Activated T-helper 17 cell treated with anti-CD3 and anti-CD28 coated beads, Interleukin-2, amount 50 U/mL, for 72 hours (primary cell): ENCODE results near the gene PRELID2. TPM values are rescaled to one million over a fixed set of nuclear protein-coding genes. Genes with fewer than 3 reads are reported as not detected.
"Not testable (repeated sequence)": the region's sequence is repeated elsewhere in the genome, so short reads cannot be mapped to it uniquely, and the experiment has no call there.

Experiments used
- ATAC-seq: fragments of 150-1000 bp; cut with Tn5 transposase; replicated peaks from 2 replicates; pipeline ENCODE4 v1.10.0; 2021; ENCODE audit warnings: mild to moderate bottlenecking, moderate library complexity
- H3K27ac Mint-ChIP-seq: one replicate; pipeline ENCODE4 v1.8.0; 2022; ENCODE audit warnings: mixed read lengths
- H3K27me3 Mint-ChIP-seq: one replicate; pipeline ENCODE4 v1.8.0; 2022; ENCODE audit warnings: mixed read lengths
- H3K36me3 Mint-ChIP-seq: one replicate; pipeline ENCODE4 v1.8.0; 2022; ENCODE audit warnings: low read depth, mild to moderate bottlenecking, mixed read lengths
- H3K4me1 Mint-ChIP-seq: one replicate; pipeline ENCODE4 v1.8.0; 2022; ENCODE audit warnings: mixed read lengths
- H3K4me3 Mint-ChIP-seq: one replicate; pipeline ENCODE4 v1.8.0; 2022; ENCODE audit warnings: mild to moderate bottlenecking, mixed read lengths
- H3K9me3 Mint-ChIP-seq: one replicate; pipeline ENCODE4 v1.8.0; 2022; ENCODE audit warnings: mixed read lengths
- total RNA-seq, 2 donors: library from RNA; stranded (reverse); gene quantifications; one replicate each; pipeline ENCODE4 v1.2.3, GENCODE V29; 2022

Gene PRELID2
- total RNA-seq, 2 donors from 2014 or later = 7.7 to 29.1 TPM

GRCh38 chr5:145768863-145769262 is 66.3 kb downstream of the PRELID2 start:
- H3K27ac Mint-ChIP-seq = no peak overlapping the region
- no peaks in the 10 kb centered on the region for H3K4me1 Mint-ChIP-seq
- no peak overlapping the region for H3K4me3 Mint-ChIP-seq
- H3K27me3 Mint-ChIP-seq = no peaks in the 10 kb centered on the region
- ATAC-seq = no peak
- no peaks in the 10 kb centered on the region for H3K9me3 Mint-ChIP-seq
- H3K36me3 Mint-ChIP-seq = no peaks in the 10 kb centered on the region

- Mint-ChIP-seq H3K27me3 (no peaks in the 10 kb centered on the region), H3K27ac (no peak overlapping the region), H3K4me1 (no peaks in the 10 kb centered on the region), H3K36me3 (no peaks in the 10 kb centered on the region), H3K4me3 (no peak overlapping the region), H3K9me3 (no peaks in the 10 kb centered on the region)
- ATAC-seq = no peak
These were observed 70.8 kb downstream of the PRELID2 start for GRCh38 chr5:145764325-145764724.

DNA sequence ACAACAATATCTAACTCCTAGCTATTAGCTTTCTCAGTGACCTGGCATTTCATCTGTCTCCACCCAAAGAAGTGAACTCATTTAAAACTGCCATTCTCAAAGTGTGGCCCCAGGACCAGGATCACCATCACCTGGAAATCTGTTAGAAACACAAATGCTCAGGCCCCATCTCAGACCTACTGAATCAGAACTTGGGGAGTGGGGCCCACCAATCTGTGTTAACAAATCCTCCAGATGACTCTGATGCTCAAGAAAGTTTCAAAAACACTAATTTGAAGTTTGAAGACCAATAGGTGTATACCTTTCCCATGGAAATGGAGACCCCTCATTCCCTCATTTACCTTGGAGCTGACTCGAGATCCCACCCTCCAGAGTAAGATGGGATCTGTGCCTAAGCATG is 72.3 kb downstream of the PRELID2 start:
- no peaks in the 10 kb centered on the region for H3K4me1 Mint-ChIP-seq
- ATAC-seq = no peak
- H3K27me3 Mint-ChIP-seq = no peaks in the 10 kb centered on the region
- H3K27ac Mint-ChIP-seq = no peak overlapping the region
- H3K4me3 Mint-ChIP-seq = no peak overlapping the region
- H3K9me3 Mint-ChIP-seq = no peaks in the 10 kb centered on the region
- no peaks in the 10 kb centered on the region for H3K36me3 Mint-ChIP-seq

GRCh38 chr5:145761254-145761653 is 73.9 kb downstream of the PRELID2 start:
- no peak for ATAC-seq
- Mint-ChIP-seq H3K4me1 (no peaks in the 10 kb centered on the region), H3K4me3 (no peak overlapping the region), H3K9me3 (no peaks in the 10 kb centered on the region), H3K27ac (no peak overlapping the region), H3K27me3 (no peaks in the 10 kb centered on the region), H3K36me3 (no peaks in the 10 kb centered on the region)

DNA sequence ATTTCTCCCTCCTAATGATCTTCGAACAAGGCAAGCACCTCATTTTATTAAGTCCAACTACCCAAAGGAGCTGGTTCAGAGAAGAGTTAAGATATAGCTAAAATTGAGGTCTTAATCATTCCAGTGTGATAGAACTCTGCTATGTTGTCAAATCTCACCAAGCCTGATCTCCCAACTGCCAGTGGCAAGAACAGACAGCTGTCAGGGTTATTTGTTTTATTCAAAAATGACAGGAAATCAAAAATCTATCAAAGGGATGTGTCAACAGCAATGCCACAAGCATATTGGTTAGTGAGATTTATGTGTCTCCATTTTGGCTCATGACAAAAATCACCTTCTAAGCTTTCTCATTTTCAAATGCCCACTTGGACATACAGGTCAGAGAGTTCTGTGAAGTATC is 74.5 kb downstream of the PRELID2 start:
- Mint-ChIP-seq H3K4me3 (no peak overlapping the region), H3K9me3 (no peaks in the 10 kb centered on the region), H3K36me3 (no peaks in the 10 kb centered on the region), H3K27ac (no peak overlapping the region), H3K27me3 (no peaks in the 10 kb centered on the region), H3K4me1 (no peaks in the 10 kb centered on the region)
- no peak for ATAC-seq

DNA sequence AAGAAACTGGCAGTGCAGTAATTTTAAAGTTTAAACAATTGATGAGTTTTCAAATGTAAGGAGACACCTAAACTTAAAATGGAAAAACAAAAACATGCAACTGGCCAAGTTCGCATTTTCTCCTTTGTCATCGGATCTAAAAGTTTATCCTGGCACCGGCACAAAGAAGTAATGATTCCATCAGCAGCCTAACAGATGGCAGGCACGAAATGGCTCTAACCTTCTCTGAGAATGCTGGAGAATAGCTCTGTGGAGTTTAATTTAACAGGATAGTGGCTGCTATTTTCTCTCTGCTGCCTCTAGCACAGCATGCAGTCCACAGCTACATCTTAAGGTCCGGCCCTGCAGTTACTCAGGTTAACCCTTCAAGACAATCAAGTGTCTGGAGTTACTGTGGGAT is 82.2 kb downstream of the PRELID2 start:
- no peaks in the 10 kb centered on the region for H3K4me1 Mint-ChIP-seq
- no peaks in the 10 kb centered on the region for H3K36me3 Mint-ChIP-seq
- no peaks in the 10 kb centered on the region for H3K27me3 Mint-ChIP-seq
- ATAC-seq = no peak
- H3K27ac Mint-ChIP-seq = no peak overlapping the region
- H3K9me3 Mint-ChIP-seq = peaks cover 4% of the 10 kb centered on the region
- H3K4me3 Mint-ChIP-seq = no peak overlapping the region

GRCh38 chr5:145752534-145752933 is 82.6 kb downstream of the PRELID2 start:
- H3K36me3 Mint-ChIP-seq = no peaks in the 10 kb centered on the region
- ATAC-seq = peak; percentile 29
- no peak overlapping the region for H3K4me3 Mint-ChIP-seq
- H3K27me3 Mint-ChIP-seq = no peaks in the 10 kb centered on the region
- H3K9me3 Mint-ChIP-seq = peaks cover 4% of the 10 kb centered on the region
- no peak overlapping the region for H3K27ac Mint-ChIP-seq
- H3K4me1 Mint-ChIP-seq = no peaks in the 10 kb centered on the region

GRCh38 chr5:145750199-145750598 is 84.9 kb downstream of the PRELID2 start:
- Mint-ChIP-seq H3K9me3 (peaks cover 4% of the 10 kb centered on the region), H3K27me3 (no peaks in the 10 kb centered on the region), H3K36me3 (no peaks in the 10 kb centered on the region), H3K27ac (no peak overlapping the region), H3K4me3 (no peak overlapping the region), H3K4me1 (no peaks in the 10 kb centered on the region)
- ATAC-seq = no peak

GRCh38 chr5:145743396-145744061 is 91.6 kb downstream of the PRELID2 start:
- peak; percentile 63 for ATAC-seq
- H3K27ac Mint-ChIP-seq = no peak overlapping the region
- H3K36me3 Mint-ChIP-seq = no peaks in the 10 kb centered on the region
- no peaks in the 10 kb centered on the region for H3K27me3 Mint-ChIP-seq
- no peaks in the 10 kb centered on the region for H3K4me1 Mint-ChIP-seq
- no peak overlapping the region for H3K4me3 Mint-ChIP-seq
- no peaks in the 10 kb centered on the region for H3K9me3 Mint-ChIP-seq

DNA sequence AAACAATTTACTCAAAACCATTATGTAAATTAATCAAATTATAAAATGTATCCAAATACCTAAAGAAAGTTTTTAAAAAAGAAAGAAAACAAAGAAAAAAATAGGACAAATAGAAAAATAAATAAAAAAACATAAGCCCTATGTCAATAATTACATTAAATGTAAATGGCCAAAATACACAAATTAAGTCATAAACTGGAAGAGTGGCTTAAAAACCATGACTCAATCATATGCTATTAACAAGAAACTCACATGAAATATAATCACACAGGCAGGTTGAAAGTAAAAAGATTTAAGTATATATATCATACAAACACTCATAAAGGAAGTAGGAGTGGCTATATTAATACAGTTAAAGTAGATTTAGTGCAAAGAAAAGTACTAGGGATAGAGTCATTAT is 95.3 kb downstream of the PRELID2 start:
- no peak for ATAC-seq
- H3K4me1 Mint-ChIP-seq = no peaks in the 10 kb centered on the region
- H3K9me3 Mint-ChIP-seq = peaks cover 9% of the 10 kb centered on the region
- no peak overlapping the region for H3K4me3 Mint-ChIP-seq
- no peak overlapping the region for H3K27ac Mint-ChIP-seq
- no peaks in the 10 kb centered on the region for H3K27me3 Mint-ChIP-seq
- H3K36me3 Mint-ChIP-seq = no peaks in the 10 kb centered on the region

DNA sequence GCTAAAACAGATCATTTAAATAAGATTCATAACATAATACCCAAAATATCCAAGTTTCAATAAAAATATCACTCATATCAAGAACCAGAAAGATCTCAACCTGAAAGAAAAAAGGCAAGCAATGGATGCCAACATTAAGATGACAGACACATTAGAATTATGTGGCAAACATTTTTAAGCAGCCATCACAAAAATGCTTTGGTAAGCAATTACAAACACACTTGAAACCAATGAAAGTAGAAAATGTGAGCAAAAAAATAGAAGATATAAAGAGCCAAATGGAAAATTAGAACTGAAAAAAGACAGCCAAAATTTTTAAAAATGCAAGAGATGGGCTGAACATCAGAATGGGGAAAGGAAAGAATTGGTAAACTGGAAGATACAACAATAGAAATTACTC is 96.9 kb downstream of the PRELID2 start:
- ATAC-seq = no peak
- Mint-ChIP-seq H3K4me1 (no peaks in the 10 kb centered on the region), H3K36me3 (no peaks in the 10 kb centered on the region), H3K27ac (no peak overlapping the region), H3K27me3 (no peaks in the 10 kb centered on the region), H3K9me3 (peaks cover 9% of the 10 kb centered on the region), H3K4me3 (no peak overlapping the region)

- peaks cover 9% of the 10 kb centered on the region for H3K9me3 Mint-ChIP-seq
- no peaks in the 10 kb centered on the region for H3K4me1 Mint-ChIP-seq
- no peak overlapping the region for H3K4me3 Mint-ChIP-seq
- no peaks in the 10 kb centered on the region for H3K27me3 Mint-ChIP-seq
- H3K36me3 Mint-ChIP-seq = no peaks in the 10 kb centered on the region
- ATAC-seq = no peak
- H3K27ac Mint-ChIP-seq = no peak overlapping the region
These were observed 97.6 kb downstream of the PRELID2 start for GRCh38 chr5:145737578-145737977.

GRCh38 chr5:145729956-145730355 is 105.2 kb downstream of the PRELID2 start:
- H3K4me3 Mint-ChIP-seq, H3K27me3 Mint-ChIP-seq, H3K4me1 Mint-ChIP-seq, H3K27ac Mint-ChIP-seq, H3K9me3 Mint-ChIP-seq, ATAC-seq, H3K36me3 Mint-ChIP-seq: not testable (repeated sequence)

DNA sequence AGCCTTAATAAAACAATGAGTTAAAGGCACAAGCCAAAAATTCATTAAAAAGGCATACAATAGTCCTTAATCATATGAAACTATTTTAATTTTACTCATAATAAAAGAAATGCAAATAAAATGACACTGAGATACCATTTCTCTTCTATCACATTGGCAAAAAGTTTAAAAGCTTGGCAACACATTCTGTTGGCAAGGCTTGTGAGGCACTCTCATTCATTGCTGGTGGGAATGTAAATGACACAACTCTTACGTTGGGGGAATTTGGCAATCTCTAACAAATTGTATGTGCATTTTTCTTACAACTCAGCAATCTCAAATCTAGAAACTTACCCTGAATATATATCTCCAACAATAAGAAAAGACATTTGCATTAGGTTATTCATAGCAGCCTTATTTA is 111.6 kb downstream of the PRELID2 start:
- Mint-ChIP-seq H3K4me3 (no peak overlapping the region), H3K9me3 (peaks cover 7% of the 10 kb centered on the region), H3K4me1 (no peaks in the 10 kb centered on the region), H3K27me3 (peaks cover 3% of the 10 kb centered on the region), H3K36me3 (no peaks in the 10 kb centered on the region), H3K27ac (no peak overlapping the region)
- no peak for ATAC-seq

DNA sequence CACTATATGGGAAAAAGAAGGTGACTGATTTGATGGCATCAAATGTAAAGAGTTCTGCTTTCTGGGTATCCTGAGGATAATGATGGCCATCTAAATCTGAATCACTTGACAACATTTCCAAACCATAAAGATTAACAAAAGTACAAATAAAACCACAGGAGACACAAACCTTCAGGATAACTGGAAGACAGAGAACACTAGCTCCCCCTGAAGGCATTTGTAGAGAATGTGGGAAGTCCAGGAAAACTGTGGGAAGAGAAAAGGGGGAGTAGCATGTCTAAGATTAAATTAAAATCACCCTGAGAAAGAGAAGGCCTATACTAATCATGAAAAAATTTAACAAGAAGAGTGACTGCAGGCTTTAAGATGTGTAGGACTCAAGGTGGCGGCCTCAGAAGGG is 116.2 kb downstream of the PRELID2 start:
- Mint-ChIP-seq H3K36me3 (no peaks in the 10 kb centered on the region), H3K4me3 (no peak overlapping the region), H3K27ac (no peak overlapping the region), H3K4me1 (no peaks in the 10 kb centered on the region), H3K27me3 (peaks cover 3% of the 10 kb centered on the region), H3K9me3 (peaks cover 7% of the 10 kb centered on the region)
- ATAC-seq = no peak

DNA sequence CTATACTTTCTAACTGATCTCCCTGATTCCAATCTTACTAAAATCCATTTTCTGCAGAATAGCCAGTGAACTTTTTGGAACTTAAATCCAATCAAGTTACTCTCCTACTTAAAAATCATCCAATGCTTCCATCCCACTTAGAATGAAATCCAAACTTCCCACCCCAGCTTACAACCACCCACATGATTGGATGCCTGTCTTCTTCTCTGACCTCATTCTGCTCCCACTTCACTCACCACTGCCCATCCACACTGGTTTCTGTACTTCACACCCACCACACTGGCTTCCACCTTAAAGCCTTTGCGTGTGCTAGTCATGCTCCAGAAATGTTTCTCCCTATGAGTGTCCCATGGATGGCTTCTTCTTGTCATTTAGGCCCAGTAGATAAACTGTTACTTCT is 119.7 kb downstream of the PRELID2 start:
- H3K36me3 Mint-ChIP-seq = no peaks in the 10 kb centered on the region
- no peak overlapping the region for H3K4me3 Mint-ChIP-seq
- no peaks in the 10 kb centered on the region for H3K4me1 Mint-ChIP-seq
- peaks cover 4% of the 10 kb centered on the region for H3K9me3 Mint-ChIP-seq
- ATAC-seq = no peak
- H3K27me3 Mint-ChIP-seq = peaks cover 3% of the 10 kb centered on the region
- H3K27ac Mint-ChIP-seq = no peak overlapping the region
